NCI-H345 treated with DMSO at 0.1 percent for 48 hours (cell line): ENCODE results near the gene C1QTNF2.

Experiments
- DNase-seq: peaks from one replicate; lab custom pipeline; 2025; ENCODE audit not compliant: unreplicated experiment; lab: John Stamatoyannopoulos, UW

C1QTNF2 gene, protein sequence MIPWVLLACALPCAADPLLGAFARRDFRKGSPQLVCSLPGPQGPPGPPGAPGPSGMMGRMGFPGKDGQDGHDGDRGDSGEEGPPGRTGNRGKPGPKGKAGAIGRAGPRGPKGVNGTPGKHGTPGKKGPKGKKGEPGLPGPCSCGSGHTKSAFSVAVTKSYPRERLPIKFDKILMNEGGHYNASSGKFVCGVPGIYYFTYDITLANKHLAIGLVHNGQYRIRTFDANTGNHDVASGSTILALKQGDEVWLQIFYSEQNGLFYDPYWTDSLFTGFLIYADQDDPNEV

DNA sequence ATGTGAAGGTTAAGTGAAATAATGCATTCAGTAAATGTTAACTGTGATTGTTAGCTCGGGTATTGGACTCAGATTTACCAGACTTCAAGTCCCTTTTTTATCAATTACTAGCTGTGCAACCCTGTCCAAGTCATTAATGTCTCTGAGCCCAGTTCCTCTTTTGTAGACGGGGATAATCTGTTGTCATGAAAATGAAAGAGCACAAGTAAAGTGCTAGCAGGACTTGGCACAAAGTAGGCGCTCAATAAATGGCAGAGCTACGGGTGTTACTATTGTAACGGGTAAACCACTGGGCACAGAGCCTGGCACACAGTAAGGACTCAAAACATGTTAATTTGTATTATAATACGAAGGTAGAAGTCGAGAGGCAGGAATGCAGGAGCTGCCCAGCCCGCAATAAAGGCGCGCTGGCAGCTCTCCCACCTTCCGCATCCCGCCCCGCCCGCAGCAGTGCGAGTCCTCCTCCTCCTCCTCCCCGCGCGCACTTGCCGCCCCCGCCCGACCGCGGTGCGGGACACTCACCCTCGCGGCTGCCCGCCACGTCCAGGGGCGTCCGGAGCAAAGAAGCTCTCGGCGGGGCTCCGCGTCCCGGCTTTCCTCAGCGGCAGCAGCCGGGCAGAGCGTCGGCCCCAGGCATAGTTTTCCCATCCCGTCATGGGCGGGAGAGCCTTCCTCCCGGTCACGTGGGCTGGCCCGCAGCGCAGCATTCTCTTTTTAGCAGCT is at the start of gene C1QTNF2:
Gene C1QTNF2 (minus strand): TSS at position 637 of the 723 bp plus-strand sequence. CDS start 15,615 bp downstream, outside the sequence.
- no peak for DNase-seq

GRCh38 chr5:160420331-160420610 is 49.8 kb upstream of the C1QTNF2 start:
- no peak for DNase-seq

DNA sequence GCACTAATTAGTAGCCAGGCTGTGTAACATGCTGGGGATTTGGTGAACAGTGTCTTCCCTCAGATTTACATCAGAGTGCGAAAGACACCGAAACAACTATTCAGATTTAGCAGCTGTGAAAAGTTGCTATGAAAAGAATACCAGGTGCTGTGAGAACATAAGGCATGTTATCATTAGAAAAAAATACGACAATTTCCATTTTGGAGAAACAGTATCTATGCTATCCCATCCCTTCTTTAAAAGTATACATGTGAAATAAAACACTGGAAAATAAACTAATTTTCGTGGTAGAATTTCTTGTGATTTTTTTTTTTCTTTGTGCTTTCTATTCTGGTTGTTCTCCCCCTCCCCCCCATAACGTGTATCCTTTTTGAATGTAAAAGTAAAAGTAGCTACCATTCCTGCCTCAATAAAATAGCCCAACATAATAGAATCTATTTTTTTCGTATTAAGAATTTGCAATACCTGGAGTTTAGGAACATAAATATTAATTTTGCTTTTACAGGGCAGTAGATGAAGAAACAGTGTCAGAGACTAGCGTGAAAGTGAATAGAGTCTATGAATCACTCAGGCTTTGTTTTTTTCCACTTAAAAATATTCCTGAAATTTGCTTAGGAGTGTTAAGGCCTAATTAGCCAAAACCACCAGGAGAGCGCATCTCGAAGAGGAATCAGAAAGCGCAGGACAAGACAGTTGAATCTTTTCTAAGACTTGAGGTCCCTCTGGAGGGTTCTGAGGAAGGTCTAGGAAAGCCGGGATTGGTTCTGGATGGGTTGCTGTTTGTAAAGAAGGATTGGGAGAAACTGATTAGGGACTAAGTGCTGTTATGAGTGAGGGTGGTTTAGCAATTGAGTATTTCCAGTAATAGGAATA is 49.3 kb upstream of the C1QTNF2 start:
- DNase-seq = no peak

GRCh38 chr5:160418561-160419457 is 48.4 kb upstream of the C1QTNF2 start, which contains the start of gene SLU7:
SLU7 (minus strand) TSS chr5:160419081; CDS start chr5:160415294, 3,787 bp downstream.
- peak; percentile 88 for DNase-seq

GRCh38 chr5:160399402-160400353 is 29.3 kb upstream of the C1QTNF2 start, which contains the start of gene FAM200C:
FAM200C (minus strand) TSS chr5:160400054; CDS start chr5:160395490, 4,564 bp downstream.
- DNase-seq = peak; percentile 95

DNA sequence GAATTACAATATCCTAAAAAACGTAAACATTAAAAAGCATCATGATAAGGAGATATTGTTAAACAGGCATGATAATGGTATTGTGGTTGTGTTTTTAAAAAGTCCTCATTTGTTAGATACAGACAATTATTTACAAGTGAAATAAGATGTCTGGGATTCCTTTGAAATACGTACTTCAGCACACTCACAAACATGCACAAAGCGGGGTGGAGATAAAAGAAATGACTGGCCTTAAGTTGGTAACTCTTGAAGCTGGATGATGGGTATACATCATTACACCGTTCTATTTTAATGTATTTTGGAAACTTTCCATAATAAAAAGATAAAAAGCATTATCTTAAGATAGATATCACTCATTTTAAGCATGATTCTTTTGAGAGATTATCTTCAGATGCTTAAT is 28.4 kb upstream of the C1QTNF2 start:
- no peak for DNase-seq

- DNase-seq = no peak
Measured at GRCh38 chr5:160397492-160397891, 27.1 kb upstream of the C1QTNF2 start.

GRCh38 chr5:160395111-160395510 is 24.7 kb upstream of the C1QTNF2 start:
- DNase-seq = no peak

DNA sequence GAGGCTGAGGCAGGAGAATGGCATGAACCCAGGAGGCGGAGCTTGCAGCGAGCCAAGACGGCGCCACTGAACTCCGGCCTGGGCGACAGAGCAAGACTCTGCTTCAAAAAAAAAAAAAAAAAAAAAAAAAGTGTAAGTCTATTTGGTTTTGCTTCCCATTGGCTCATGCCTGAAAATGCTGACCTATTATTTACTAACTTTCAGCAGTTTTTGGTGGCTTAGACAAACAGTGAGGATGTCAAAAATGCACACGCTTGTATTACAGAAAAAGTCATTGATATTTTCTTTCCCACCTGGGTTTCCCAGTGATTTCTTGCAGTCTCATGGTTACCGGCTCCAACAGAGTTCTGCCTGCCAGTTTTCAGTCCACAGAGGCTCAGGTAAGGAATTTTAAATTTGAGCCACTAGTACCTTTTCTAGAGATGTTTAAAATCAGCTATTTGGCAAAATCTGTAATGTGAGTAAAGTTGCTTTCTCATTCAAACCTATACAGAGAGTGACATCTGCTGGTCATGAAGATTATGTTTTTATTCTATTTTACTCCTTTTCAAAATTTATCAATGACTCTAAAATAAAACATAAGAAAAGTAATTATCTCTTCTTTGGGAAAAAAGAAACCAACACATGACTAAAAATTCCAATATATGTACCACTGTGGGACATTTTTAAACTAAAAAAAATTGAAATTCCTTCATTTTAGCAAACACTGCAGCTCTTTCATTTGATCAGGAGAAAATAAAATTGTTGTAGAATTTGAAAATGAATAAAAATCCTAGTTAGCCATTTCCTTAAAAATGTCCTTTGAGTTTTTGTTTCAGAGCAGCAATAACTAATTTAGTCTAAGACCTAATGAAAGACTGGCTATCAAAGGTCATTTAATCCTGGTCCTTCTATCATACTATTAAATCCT is 20.6 kb upstream of the C1QTNF2 start:
- DNase-seq = no peak

- DNase-seq = no peak
Measured at GRCh38 chr5:160387445-160387844, 17.0 kb upstream of the C1QTNF2 start.

DNA sequence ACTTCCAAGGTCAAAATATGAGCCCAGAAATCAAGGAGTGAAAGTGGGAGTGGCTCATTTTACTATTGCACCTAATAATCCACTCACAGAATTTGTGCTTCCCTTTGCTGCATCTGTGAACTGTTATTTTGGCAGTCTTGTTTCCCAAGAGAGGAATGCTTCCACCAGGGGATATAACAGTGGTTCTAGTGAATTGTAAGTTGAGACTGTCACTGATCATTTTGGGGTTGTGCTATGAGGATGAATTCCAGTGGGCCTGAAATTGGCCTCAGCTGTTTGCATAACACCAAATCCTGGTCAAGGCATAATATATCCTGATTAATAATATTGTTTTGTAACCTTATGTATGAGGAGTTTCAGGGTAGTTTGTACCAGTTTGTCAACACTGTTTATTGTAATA is 15.1 kb upstream of the C1QTNF2 start:
- DNase-seq = no peak

- DNase-seq = no peak
Measured at GRCh38 chr5:160384681-160385080, 14.3 kb upstream of the C1QTNF2 start.

DNA sequence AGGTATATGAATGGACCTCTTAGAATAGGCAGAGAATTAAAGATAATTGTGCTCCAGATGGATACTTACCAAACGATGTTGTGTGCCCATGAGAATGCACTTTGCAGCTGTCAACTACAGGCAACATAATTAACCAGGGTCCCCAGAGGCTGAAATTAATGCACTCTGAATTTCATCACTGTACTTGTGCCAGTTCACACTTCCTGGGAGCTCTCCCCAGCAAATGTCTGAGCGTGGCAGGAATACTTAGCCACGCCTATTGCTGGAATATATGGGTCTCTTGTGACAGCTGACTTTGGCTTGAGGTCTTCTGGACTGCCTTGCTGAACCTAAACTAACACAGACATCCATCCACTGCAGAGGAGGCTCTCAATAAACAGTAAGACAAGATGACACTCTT is 11.9 kb upstream of the C1QTNF2 start:
- no peak for DNase-seq

DNA sequence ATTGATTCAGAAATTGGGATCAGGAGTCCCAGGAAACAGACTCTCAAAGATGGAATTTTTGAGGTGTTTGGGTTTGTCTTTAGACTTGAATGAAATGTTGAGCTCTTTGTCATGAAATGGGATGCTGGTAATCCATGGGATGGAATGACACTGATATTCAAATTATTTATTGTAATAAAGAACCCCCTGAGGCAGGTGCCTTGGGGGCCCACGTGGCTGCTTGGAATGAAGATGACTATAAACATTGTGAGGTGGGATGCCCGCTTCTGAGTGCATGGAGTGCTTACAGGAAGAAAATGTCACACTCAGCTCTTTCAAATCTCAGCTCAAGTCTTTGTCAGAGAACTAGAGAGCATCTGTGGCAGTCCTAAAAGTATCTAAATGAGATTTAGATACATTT is 9.6 kb upstream of the C1QTNF2 start:
- DNase-seq = no peak

DNA sequence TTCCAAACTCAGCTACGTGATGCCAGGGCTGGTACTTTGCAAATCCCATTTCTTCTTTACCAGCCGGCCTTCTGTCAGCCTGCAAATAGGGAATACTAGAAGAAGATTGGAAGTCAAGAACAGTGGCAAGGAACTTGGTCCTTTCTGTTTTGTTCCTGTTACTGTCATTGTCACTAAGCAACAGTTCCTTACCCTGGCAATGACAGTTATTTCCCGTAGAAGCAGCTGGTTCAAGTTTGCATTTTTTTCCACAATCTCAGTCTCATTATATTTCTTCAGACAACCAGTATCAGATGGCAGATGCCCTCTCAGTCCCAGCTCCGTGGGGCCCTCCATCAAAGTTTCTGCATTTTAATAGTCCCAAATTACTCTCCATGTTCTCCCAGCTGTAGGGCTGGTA is 9.1 kb upstream of the C1QTNF2 start:
- no peak for DNase-seq

DNA sequence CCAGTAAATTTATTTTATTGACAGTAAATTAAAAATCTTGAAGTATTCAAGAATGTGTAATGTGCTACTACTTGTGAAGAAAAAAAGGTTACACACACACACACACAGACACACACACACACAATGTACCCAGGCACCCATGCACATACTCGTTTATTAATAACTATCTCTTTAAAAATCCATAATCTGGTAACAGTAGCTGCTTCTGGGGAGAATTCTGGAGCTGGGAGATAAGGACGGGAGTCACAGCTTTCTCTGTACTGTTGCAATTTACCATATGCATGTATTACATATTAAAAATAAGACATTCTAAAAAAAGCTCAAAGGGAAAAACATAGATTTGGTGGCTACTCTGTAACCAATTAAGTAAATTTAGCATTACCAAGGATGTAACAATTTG is 7.9 kb upstream of the C1QTNF2 start:
- no peak for DNase-seq

DNA sequence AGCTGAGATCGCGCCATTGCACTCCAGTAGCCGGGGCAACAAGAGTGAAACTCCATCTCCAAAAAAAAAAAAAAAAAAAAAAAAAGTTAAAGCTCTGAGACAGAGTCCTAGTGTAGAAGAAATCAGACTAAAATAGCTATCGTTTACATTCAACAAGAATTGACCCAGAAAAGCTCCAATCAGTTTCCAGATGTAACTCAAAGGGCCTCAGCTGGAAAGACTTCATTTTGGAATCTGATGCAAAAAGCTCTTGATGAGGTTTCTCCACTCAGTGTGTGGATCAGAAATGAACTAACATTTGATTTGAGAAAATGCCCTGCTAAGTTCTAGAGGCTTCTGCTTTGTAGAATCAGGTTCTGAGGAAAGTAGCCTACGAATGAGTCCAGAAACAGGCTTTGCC is 7.2 kb upstream of the C1QTNF2 start:
- DNase-seq = no peak

DNA sequence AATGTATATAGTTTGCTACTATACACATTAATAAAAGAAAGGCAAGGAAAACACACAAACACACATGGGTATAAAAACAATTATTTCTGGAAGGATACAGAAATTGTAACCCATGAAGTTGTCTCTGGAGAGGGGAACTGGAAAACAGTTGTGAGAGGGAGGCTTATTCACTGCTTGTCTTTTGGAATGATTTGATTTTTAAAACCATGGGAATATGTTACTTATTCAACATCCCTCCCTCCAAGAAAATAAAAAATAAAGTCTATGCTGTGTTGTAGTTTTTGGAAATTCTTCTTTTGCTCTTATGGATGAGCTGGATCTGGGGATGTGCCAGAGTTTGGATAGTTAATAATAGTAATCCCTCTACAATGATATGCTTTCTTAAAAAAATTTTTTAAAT is 6.0 kb upstream of the C1QTNF2 start:
- no peak for DNase-seq

GRCh38 chr5:160375701-160376100 is 5.3 kb upstream of the C1QTNF2 start:
- no peak for DNase-seq
